ENCODE measurements around the gene MED13L.

DNA sequence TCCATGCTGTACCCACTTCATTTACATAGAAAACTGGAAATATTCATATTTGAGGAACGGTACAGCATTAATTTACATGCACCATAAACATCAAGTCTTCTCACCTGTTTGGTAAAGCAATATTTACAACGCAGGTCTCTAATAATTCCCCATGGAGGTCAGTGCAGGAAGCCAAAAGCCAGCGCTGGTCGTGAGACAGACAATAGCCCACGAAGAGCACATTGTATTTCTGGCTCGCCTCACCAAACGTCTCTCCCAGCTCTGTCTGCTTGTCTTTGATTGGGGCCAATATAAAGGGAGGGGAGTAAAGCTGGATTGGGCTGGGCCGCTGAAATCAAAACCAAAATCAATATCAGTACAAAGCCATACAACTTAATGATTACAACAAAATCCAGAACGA, 302.1 kb downstream of the MED13L start:
- TF ChIP-seq RAD21 (IDR thresholded peaks at IDR 0.05; ENCODE audit: low read length) (no peak), EP300 (IDR thresholded peaks at IDR 0.05; ENCODE audit: borderline replicate concordance in 1 of 2, low read depth in 1 of 2, low read length in 1 of 2) (no peak), CTCF (IDR thresholded peaks at IDR 0.05) (no peak), PBX3 (IDR thresholded peaks at IDR 0.05) (no peak), RXRA (IDR thresholded peaks at IDR 0.05; ENCODE audit: borderline replicate concordance, low read depth) (no peak), SIN3A (IDR thresholded peaks at IDR 0.05; ENCODE audit: borderline replicate concordance, low read depth, low read length) (no peak)

All from SK-N-SH (cell line).